NCI-H1048 (cell line): ENCODE measurements around the gene REC8.

ENCODE experiments used
- DNase-seq: peaks from one replicate; lab custom pipeline; 2025; lab: John Stamatoyannopoulos, UW

Gene REC8, protein sequence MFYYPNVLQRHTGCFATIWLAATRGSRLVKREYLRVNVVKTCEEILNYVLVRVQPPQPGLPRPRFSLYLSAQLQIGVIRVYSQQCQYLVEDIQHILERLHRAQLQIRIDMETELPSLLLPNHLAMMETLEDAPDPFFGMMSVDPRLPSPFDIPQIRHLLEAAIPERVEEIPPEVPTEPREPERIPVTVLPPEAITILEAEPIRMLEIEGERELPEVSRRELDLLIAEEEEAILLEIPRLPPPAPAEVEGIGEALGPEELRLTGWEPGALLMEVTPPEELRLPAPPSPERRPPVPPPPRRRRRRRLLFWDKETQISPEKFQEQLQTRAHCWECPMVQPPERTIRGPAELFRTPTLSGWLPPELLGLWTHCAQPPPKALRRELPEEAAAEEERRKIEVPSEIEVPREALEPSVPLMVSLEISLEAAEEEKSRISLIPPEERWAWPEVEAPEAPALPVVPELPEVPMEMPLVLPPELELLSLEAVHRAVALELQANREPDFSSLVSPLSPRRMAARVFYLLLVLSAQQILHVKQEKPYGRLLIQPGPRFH

GRCh38 chr14:24171422-24172260, at the start of gene REC8:
TSS of gene REC8 (plus strand) at chr14:24172080. CDS start at chr14:24172553, 473 bp downstream.
- peak; percentile 66 for DNase-seq

- no peak for DNase-seq
Observed at GRCh38 chr14:24122416-24122815, 49.5 kb upstream of the REC8 start.

DNA sequence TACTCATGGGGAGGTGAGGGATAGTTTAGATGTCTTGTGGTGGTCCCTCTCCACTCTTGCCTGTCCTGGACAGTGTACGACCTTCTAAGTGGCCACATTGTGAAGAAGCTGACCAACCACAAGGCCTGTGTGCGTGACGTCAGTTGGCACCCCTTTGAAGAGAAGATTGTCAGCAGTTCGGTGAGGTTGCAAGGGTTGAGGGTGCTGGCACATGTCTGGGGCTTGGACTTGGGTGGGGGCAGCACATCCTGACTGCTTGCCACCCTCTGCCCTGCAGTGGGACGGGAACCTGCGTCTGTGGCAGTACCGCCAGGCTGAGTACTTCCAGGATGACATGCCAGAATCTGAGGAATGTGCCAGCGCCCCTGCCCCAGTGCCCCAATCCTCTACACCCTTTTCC, 49.0 kb upstream of the REC8 start:
- no peak for DNase-seq

- DNase-seq, result no peak
Observed at GRCh38 chr14:24123424-24124417, 48.2 kb upstream of the REC8 start.

DNA sequence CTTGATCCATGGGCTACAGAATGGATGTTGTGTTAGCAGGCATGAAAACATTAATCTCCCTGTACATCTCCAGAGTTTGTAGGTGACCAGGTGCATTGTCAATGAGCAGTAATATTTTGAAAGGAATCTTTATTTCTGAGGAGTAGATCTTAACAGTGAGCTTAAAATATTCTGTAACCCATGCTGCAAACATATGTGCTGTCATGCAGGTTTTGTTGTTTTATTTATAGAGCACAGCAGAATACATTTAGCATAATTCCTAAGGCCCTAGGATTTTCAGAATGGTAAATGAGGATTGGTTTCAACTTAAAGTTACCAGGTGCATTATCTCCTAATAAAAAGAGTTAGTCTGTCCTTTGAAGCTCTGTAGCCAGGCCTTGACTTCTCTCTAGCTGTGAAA, 44.9 kb upstream of the REC8 start:
- no peak for DNase-seq

DNA sequence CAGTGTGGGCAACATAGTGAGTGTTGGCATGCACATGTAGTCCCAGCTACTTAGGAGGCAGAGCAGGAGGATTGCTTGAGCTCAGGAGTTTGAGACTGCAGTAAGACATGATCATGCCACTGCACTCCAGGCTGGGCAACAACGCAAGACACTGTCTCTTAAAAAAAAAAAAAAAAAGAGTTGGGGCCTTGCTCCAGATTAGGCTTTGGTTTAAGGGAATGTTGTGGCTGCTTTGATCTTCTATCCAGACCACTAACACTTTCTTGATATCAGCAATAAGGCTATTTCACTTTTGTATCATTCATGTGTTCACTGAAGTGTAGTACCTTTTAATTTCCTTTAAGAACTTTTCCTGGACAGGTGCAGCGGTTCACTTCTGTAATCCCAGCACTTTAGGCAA, 44.2 kb upstream of the REC8 start:
- DNase-seq, result no peak

DNA sequence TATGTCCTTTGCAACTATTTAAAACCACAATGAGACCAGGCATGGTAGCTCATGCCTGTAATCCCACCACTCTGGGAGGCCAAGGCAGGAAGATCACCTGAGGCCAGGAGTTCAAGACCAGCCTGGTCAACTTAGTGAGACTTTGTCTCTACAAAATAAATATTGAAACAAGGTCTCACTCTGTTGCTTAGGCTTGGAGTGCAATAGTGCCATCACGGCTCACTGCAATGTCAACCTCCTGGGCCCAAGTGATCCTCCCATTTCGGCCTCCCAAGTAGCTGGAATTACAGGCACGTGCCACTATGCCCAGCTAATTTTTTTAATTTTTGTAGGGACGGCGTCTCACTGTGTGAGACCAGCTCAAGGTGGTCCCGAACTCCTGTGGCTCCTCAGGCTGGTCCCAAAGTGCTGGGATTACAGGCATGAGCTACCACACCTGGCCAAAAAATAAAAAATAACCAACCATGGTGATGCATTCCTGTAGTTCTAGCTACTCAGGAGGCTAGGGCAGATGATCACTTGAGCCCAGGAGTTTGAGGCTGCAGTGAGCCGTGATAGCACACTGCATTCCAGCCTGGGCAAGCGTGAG, 42.4 kb upstream of the REC8 start:
- no peak for DNase-seq

GRCh38 chr14:24130380-24130716, 41.5 kb upstream of the REC8 start, which contains the start of gene FITM1:
TSS of gene FITM1 (plus strand) at chr14:24130659. CDS start at chr14:24131564, 905 bp downstream.
- DNase-seq, result no peak

DNA sequence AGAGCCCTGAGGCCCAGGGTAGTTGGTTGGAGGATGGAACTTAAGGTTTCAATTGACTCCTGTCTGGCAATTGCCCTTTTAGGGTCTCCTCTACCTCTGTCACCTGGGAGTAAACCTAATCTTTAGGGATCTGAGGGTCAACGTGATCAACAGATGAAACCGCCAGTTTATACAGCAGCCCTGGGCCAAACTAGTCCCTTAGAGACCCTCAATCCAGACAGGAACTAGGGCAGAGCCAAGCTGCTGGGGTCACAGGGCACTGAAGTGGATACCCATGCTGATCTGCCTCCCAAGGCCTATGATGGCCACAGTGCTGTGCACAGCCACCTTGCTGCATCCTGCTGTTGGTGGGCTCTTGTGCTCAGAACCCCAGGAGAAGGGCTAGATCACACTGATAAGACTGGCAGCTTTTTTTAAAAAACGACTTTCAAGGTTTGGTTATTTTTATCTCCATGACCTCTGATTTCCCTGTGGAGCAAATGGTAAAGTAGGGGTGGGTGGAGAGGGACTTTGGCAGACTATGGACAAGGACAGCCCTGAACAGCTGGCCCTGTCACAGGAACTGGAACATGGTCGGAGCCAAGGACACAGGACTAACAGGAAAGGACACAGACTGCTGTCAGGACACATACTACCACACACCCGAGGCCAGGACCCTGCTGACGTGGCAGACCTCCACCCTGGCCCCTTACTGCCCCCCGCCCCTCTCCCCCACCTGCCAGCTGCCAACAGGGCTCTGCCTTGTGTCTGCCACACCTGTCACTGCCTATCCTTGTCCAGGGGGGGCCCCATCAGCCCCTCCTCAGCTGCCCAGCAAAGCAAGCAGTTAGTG, 40.9 kb upstream of the REC8 start:
- DNase-seq, result no peak

DNA sequence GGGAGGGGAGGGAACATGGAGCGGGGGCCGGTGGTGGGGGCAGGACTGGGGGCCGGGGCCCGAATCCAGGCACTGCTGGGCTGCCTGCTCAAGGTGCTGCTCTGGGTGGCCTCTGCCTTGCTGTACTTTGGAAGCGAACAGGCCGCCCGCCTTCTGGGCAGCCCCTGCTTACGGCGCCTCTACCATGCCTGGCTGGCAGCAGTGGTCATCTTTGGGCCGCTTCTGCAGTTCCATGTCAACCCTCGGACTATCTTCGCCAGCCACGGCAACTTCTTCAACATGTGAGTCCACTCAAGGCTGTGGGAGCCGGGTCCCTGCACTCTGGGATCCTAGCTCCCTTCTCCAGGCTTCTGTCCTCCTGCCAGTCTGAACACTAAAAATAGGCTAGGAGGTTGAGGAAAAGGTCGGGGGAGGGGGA, 40.3 kb upstream of the REC8 start:
- DNase-seq, result no peak

DNA sequence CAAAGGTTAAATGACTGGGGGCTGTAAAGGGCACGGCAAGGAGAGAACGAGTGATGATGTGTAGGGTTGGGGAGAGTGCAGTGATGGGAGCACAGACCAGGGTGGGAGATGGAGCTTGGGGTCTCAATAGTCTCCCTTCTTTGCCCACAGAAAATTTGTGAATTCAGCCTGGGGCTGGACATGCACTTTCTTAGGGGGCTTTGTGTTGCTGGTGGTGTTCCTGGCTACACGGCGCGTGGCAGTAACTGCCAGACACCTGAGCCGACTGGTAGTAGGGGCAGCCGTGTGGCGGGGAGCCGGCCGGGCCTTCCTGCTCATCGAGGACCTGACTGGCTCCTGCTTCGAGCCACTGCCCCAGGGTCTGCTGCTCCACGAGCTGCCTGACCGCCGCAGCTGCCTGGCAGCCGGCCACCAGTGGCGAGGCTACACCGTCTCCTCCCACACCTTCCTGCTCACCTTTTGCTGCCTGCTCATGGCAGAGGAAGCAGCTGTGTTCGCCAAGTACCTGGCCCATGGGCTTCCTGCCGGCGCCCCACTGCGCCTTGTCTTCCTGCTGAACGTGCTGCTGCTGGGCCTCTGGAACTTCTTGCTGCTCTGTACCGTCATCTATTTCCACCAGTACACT, 39.7 kb upstream of the REC8 start:
- no peak for DNase-seq

DNA sequence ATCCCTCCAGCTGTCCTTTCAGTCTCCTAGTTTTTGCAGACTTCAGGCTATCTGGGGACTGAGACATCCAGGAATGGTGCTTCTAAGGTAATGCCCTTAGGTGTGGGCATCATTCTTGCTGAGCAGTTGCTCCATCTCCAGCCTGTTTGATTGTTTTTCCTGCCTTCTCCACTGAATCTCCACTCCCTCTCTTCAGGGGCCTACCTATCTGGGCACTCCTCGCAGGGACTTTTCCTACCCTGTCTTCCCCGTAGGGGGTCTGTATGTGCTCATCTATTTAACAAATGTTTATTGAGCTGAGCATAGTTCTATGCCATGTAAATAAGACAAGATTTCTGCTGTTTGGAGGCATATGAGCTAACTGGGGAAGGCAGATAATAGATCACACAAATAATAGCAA, 38.9 kb upstream of the REC8 start:
- no peak for DNase-seq

DNA sequence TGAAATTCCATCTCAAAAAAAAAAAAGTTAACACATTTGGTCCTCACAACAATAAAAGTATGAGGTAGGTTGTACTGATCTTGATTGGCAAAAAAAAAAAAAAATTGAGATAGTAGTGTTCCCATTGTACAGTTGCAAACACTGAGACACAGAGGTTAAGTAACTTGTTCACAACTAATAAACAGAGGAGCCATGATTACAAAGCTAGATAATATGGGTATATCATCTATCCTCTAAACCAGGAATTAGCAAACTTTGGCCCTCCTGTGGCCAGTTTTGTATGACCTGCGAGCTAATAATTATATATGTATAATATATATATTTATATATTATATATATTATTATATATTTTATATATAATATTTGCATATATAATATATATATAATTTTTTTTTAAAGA, 38.1 kb upstream of the REC8 start:
- DNase-seq, result no peak

- DNase-seq, result no peak
Observed at GRCh38 chr14:24135584-24135833, 36.4 kb upstream of the REC8 start.

GRCh38 chr14:24135834-24136683, 35.8 kb upstream of the REC8 start, which contains the start of gene PSME1:
TSS of gene PSME1 (plus strand) at chr14:24136194. CDS start at chr14:24136263, 69 bp downstream.
- peak; percentile 73 for DNase-seq

- DNase-seq, result no peak
Observed at GRCh38 chr14:24136684-24137528, 35.0 kb upstream of the REC8 start.

GRCh38 chr14:24137529-24138395, 34.1 kb upstream of the REC8 start:
- DNase-seq, result no peak
